ENCODE data around the gene DCDC2B. TPM values are rescaled to one million over a fixed set of nuclear protein-coding genes. Genes with fewer than 3 reads are reported as not detected.

Gene DCDC2B
- total RNA-seq, 1 donor from 2014 or later, result 3.2 TPM

DNA sequence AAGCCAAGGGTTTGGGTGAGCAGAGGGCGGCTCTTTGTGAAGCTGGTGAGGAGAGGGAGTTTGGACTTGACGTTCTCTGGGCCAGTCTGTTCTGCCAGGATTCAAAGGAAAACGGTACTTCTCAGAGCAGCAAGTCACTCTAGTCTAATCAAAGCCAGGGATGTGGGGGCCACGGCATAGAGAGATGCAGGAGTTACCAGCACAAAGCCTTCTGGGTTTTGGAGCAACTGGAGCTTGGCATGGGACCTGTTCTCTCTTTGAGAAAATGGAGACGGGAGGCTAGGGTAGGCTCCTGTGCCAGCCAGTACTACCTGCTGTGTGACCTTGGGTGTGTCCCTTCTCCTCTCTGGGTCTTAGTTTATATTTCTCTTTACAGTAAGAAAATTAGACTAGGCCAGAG, 27.3 kb upstream of the DCDC2B start:
- peaks cover 53% of the 10 kb centered on the region for H3K36me3 ChIP-seq
- TF ChIP-seq, protein P1, sequence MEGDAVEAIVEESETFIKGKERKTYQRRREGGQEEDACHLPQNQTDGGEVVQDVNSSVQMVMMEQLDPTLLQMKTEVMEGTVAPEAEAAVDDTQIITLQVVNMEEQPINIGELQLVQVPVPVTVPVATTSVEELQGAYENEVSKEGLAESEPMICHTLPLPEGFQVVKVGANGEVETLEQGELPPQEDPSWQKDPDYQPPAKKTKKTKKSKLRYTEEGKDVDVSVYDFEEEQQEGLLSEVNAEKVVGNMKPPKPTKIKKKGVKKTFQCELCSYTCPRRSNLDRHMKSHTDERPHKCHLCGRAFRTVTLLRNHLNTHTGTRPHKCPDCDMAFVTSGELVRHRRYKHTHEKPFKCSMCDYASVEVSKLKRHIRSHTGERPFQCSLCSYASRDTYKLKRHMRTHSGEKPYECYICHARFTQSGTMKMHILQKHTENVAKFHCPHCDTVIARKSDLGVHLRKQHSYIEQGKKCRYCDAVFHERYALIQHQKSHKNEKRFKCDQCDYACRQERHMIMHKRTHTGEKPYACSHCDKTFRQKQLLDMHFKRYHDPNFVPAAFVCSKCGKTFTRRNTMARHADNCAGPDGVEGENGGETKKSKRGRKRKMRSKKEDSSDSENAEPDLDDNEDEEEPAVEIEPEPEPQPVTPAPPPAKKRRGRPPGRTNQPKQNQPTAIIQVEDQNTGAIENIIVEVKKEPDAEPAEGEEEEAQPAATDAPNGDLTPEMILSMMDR (IDR thresholded peaks at IDR 0.05), result no peak
- H3K4me1 ChIP-seq, result peaks cover 55% of the 10 kb centered on the region
- no peak overlapping the region for H3K27ac ChIP-seq
- no peaks in the 10 kb centered on the region for H3K27me3 ChIP-seq (ENCODE audit: low read depth)
- no peak for ATAC-seq
- no peaks in the 10 kb centered on the region for H3K9me3 ChIP-seq
- intact Hi-C loops (cut with DNase I), result no loop called here
- DNase-seq, result no peak
- H3K4me3 ChIP-seq, result peak overlapping the region; percentile 76

DNA sequence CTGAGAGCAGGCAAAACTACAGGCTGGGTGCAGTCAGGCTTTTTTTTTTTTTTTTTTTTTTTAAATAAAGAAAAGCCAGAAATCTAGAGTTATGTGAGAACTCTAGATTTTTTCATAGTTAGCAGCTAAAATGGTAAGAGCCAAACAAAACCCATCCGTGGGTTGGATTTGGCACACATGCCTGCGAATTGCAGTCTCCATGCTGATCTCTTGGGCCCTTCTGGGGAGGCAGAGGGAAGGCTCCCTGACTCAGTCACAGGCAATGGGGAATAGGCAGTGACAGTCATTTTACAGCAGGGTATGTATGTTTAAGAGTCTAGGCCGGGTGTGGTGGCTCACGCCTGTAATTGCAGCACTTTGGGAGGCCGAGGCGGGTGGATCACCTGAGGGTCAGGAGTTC, 26.8 kb upstream of the DCDC2B start:
- H3K27me3 ChIP-seq (ENCODE audit: low read depth), result no peaks in the 10 kb centered on the region
- ATAC-seq, result no peak
- TF ChIP-seq, protein P1 (IDR thresholded peaks at IDR 0.05), result no peak
- H3K36me3 ChIP-seq, result peaks cover 58% of the 10 kb centered on the region
- DNase-seq, result no peak
- peak overlapping the region; percentile 76 for H3K4me3 ChIP-seq
- H3K4me1 ChIP-seq, result peaks cover 55% of the 10 kb centered on the region
- intact Hi-C loops (cut with DNase I), result no loop called here
- no peak overlapping the region for H3K27ac ChIP-seq
- no peaks in the 10 kb centered on the region for H3K9me3 ChIP-seq

DNA sequence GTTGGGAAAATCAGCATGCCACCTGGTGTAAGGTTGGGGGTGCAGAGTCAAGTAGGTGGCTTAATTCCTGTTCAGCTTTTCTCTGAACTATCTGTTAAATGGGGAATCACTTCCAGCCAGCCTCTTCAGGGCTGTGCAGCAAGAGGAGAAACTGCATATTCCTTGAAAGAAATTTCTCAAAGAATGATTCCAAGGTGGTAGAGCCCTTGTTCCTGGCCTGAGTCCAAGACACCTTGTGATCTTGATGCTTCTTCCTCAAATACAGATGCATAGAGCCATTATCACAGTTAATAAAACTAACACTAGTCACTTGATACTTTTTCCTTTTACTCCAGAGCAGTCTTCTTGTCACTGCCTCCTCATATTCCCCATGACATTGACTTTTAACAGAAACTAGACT, 24.2 kb upstream of the DCDC2B start:
- H3K9me3 ChIP-seq, result no peaks in the 10 kb centered on the region
- H3K27ac ChIP-seq, result no peak overlapping the region
- no peak for ATAC-seq
- peaks cover 84% of the 10 kb centered on the region for H3K36me3 ChIP-seq
- intact Hi-C loops (cut with DNase I), result no loop called here
- H3K4me3 ChIP-seq, result no peak overlapping the region
- no peaks in the 10 kb centered on the region for H3K27me3 ChIP-seq (ENCODE audit: low read depth)
- TF ChIP-seq, protein P1 (IDR thresholded peaks at IDR 0.05), result no peak
- H3K4me1 ChIP-seq, result peaks cover 47% of the 10 kb centered on the region
- no peak for DNase-seq

DNA sequence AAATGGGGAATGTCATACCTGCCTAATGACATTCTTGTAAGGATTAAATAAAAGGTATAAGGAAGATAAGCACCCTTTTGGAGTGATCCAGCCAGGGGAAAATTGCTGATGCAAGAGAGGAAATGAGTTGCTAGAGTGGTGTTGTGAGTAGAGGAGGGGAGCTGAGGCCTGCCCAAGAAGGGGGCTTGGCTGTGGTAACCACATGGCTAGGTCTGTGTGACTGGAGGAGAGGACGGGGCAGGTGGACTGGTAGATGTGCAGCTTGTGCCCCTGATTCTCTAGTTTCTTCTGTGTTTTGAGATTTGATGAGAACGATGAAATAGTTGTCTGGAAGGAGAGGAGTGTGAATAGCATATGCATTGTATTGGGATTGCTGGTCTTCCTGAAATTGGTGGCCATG, 22.8 kb upstream of the DCDC2B start:
- H3K4me3 ChIP-seq, result no peak overlapping the region
- ATAC-seq (no peak), DNase-seq (no peak)
- no peaks in the 10 kb centered on the region for H3K9me3 ChIP-seq
- peaks cover 98% of the 10 kb centered on the region for H3K36me3 ChIP-seq
- TF ChIP-seq, protein P1 (IDR thresholded peaks at IDR 0.05), result no peak
- H3K4me1 ChIP-seq, result peaks cover 41% of the 10 kb centered on the region
- H3K27ac ChIP-seq, result no peak overlapping the region
- no peaks in the 10 kb centered on the region for H3K27me3 ChIP-seq (ENCODE audit: low read depth)
- intact Hi-C loops (cut with DNase I), result no loop called here

DNA sequence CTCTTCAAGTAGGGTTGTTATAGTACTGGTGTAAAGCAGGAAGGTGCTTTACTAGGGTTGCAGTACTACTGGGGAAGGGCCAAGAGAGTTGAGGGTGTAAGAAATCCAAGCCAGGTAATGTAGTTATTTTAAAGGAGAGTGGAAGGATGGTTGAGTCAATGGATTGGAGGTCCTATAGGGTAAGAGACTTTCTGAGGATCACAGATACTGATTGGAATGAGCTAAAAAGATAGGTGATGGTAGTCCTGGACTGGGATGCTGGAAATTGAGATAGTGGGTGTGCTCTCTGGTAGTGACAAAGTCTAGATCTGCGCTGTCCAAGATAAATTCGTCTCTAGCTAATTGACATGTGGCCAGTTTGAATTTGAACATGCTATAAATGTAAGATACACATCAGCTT, 22.4 kb upstream of the DCDC2B start:
- TF ChIP-seq, protein P1 (IDR thresholded peaks at IDR 0.05), result no peak
- H3K4me3 ChIP-seq, result no peak overlapping the region
- DNase-seq (no peak), ATAC-seq (no peak)
- H3K9me3 ChIP-seq, result no peaks in the 10 kb centered on the region
- no peak overlapping the region for H3K27ac ChIP-seq
- peaks cover 100% of the 10 kb centered on the region for H3K36me3 ChIP-seq
- H3K27me3 ChIP-seq (ENCODE audit: low read depth), result no peaks in the 10 kb centered on the region
- peaks cover 36% of the 10 kb centered on the region for H3K4me1 ChIP-seq
- intact Hi-C loops (cut with DNase I), result no loop called here

DNA sequence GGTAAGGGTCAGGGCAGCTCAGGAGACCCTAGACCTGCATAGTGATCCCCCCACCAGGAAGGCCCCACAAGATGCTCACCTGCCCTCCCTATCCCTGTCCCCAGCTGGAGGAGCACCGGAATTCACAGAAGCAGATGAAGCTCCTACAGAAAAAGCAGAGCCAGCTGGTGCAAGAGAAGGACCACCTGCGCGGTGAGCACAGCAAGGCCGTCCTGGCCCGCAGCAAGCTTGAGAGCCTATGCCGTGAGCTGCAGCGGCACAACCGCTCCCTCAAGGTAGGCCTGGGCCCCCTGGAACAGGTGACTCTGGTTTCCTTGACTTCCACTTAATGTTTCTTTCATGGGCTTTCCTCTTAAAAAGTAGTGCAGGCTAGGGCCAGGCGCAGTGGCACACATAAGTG, 21.0 kb upstream of the DCDC2B start:
- ATAC-seq, result no peak
- peaks cover 100% of the 10 kb centered on the region for H3K36me3 ChIP-seq
- intact Hi-C loops (cut with DNase I), result no loop called here

More for the DNA sequence above, 21.0 kb upstream of the DCDC2B start:
- Histone ChIP-seq H3K4me1 (peaks cover 23% of the 10 kb centered on the region), H3K27ac (no peak overlapping the region), H3K4me3 (no peak overlapping the region), H3K9me3 (no peaks in the 10 kb centered on the region), H3K27me3 (ENCODE audit: low read depth) (no peaks in the 10 kb centered on the region)
- no peak for DNase-seq
- TF ChIP-seq, protein P1 (IDR thresholded peaks at IDR 0.05), result no peak

Data from lower lobe of right lung (tissue), 2 donors.